HepG2 (cell line): ENCODE results near the gene ZNF175.

Source experiments
- CREB1 ChIP-seq, 2 experiments: fragments of 450-650 bp in 1 of 2; IDR thresholded peaks; 2 replicates each; pipeline ENCODE4 v1.6.1; 2016 to 2017; ENCODE audit warnings: control low read depth in 1 of 2, mild to moderate bottlenecking in 1 of 2, missing compliant biosample characterization in 1 of 2, missing genetic modification characterization in 1 of 2
- EP300 ChIP-seq, 3 experiments: sonication (generic) in 1 of 3; formaldehyde crosslinking in 1 of 3; IDR thresholded peaks; 2 replicates each; pipeline versions ENCODE4 v1.5.1 to v1.6.1; 2011 to 2020; ENCODE audit warnings: low read depth in 2 of 3, low read length in 2 of 3, borderline replicate concordance in 1 of 3, improper control_type of control experiment in 1 of 3, mild to moderate bottlenecking in 1 of 3, missing genetic modification reagents in 1 of 3, moderate library complexity in 1 of 3
- HMG20A ChIP-seq: IDR thresholded peaks from 2 replicates; pipeline ENCODE4 v1.6.1; 2016; ENCODE audit warnings: borderline replicate concordance
- JUND ChIP-seq: sonication (generic); formaldehyde crosslinking; IDR thresholded peaks from 2 replicates; pipeline ENCODE4 v1.8.0; 2022; ENCODE audit warnings: mild to moderate bottlenecking, missing genetic modification reagents
- NFE2L2 ChIP-seq: fragments of 150-350 bp; IDR thresholded peaks from 2 replicates; pipeline ENCODE4 v1.6.1; 2014; ENCODE audit warnings: low read length
- ZBTB1 ChIP-seq: sonication (generic); formaldehyde crosslinking; IDR thresholded peaks from 2 replicates; pipeline ENCODE4 v1.4.0; 2020; ENCODE audit warnings: missing genetic modification reagents, borderline replicate concordance
- TF ChIP-seq, protein P1 (sequence below): sonication (generic); formaldehyde crosslinking; IDR thresholded peaks from 2 replicates; pipeline ENCODE4 v1.5.0; 2020; ENCODE audit warnings: mild to moderate bottlenecking, missing genetic modification reagents, moderate library complexity

DNA sequence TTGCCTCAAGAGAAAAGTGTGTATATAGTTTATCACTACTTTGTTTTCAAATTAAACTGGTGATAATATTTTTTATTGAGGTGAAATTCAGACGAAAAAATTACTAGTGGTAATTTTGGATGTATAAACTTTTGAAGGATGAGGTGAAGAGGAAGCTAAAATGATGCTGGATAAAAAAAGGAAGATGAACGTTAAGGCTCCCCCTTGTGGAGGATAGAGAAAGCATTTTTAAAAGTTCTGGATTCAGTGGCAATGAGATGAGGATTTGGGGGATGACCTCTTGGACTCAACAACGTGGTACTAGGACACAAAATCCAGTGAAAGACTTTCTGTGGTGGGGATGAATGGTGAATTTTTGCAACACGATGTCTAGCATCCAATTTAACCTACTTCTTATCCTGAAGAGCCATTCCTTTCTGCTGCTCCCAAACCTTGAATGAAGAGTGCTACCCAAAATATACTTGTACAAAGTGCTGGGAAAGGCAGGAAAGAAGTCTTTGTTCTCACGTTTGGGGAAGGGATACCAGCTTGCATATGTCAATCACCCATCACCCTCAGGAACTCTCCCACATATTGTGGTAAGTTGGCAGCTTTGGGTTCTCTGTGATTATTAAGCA, 66.4 kb downstream of the ZNF175 start:
- TF ChIP-seq HMG20A (no peak), CREB1 (IDR thresholded peaks at IDR 0.05) (no peak), CREB1 (CRISPR knock-in tag; IDR thresholded peaks at IDR 0.05) (no peak), JUND (CRISPR knock-in tag) (no peak), NFE2L2 (no peak), ZBTB1 (CRISPR knock-in tag) (no peak), EP300 (IDR thresholded peaks at IDR 0.05; ENCODE audit: low read depth in 2 of 2, low read length in 2 of 2) (no peak), EP300 (CRISPR knock-in tag; IDR thresholded peaks at IDR 0.05; ENCODE audit: borderline replicate concordance) (no peak)
- TF ChIP-seq, protein P1, sequence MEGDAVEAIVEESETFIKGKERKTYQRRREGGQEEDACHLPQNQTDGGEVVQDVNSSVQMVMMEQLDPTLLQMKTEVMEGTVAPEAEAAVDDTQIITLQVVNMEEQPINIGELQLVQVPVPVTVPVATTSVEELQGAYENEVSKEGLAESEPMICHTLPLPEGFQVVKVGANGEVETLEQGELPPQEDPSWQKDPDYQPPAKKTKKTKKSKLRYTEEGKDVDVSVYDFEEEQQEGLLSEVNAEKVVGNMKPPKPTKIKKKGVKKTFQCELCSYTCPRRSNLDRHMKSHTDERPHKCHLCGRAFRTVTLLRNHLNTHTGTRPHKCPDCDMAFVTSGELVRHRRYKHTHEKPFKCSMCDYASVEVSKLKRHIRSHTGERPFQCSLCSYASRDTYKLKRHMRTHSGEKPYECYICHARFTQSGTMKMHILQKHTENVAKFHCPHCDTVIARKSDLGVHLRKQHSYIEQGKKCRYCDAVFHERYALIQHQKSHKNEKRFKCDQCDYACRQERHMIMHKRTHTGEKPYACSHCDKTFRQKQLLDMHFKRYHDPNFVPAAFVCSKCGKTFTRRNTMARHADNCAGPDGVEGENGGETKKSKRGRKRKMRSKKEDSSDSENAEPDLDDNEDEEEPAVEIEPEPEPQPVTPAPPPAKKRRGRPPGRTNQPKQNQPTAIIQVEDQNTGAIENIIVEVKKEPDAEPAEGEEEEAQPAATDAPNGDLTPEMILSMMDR (CRISPR knock-in tag) = peak; percentile 53
